Smooth muscle cell (in vitro differentiated cells): Measurements from ENCODE around the gene ARHGAP31. TPM values are rescaled to one million over a fixed set of nuclear protein-coding genes. Genes with fewer than 3 reads are reported as not detected.
"Not testable (repeated sequence)": the region's sequence is repeated elsewhere in the genome, so short reads cannot be mapped to it uniquely, and the experiment has no call there.

Source experiments
- DNase-seq: peaks from one replicate; lab custom pipeline; 2025; ENCODE audit not compliant: unreplicated experiment; lab: John Stamatoyannopoulos, UW
- H2AFZ ChIP-seq: fragments of 200-600 bp; sonication (generic); 2 replicates; pipeline ENCODE4 v1.6.0; 2016; ENCODE audit warnings: antibody characterized with exemption, low read depth, mild to moderate bottlenecking
- H3F3A ChIP-seq: fragments of 200-600 bp; sonication (generic); 2 replicates; pipeline ENCODE4 v1.6.0; 2017; ENCODE audit warnings: antibody characterized with exemption, low read depth
- H3K27ac ChIP-seq: fragments of 200-600 bp; sonication (generic); 2 replicates; pipeline ENCODE4 v1.5.1; 2016; ENCODE audit warnings: low read depth, mild to moderate bottlenecking
- H3K27me3 ChIP-seq: fragments of 200-600 bp; sonication (generic); 2 replicates; pipeline ENCODE4 v1.6.1; 2016; ENCODE audit warnings: low read depth, mild to moderate bottlenecking
- H3K36me3 ChIP-seq: fragments of 200-600 bp; sonication (generic); 2 replicates; pipeline ENCODE4 v1.5.1; 2016; ENCODE audit warnings: low read depth
- H3K4me1 ChIP-seq: fragments of 200-600 bp; sonication (generic); 2 replicates; pipeline ENCODE4 v1.5.1; 2016; ENCODE audit warnings: low read depth
- H3K4me2 ChIP-seq: fragments of 200-600 bp; sonication (generic); 2 replicates; pipeline ENCODE4 v1.6.0; 2016; ENCODE audit warnings: mild to moderate bottlenecking
- H3K4me3 ChIP-seq: fragments of 200-600 bp; sonication (generic); 2 replicates; pipeline ENCODE4 v1.5.1; 2016; ENCODE audit warnings: mild to moderate bottlenecking
- H3K79me2 ChIP-seq: fragments of 200-600 bp; sonication (generic); 2 replicates; pipeline ENCODE4 v1.6.0; 2016; ENCODE audit warnings: low read depth, mild to moderate bottlenecking
- H3K9ac ChIP-seq: fragments of 200-600 bp; sonication (generic); 2 replicates; pipeline ENCODE4 v1.6.0; 2016; ENCODE audit warnings: low read depth
- H3K9me3 ChIP-seq: fragments of 200-600 bp; sonication (generic); replicated peaks from 2 replicates; pipeline ENCODE4 v1.5.1; 2016; ENCODE audit warnings: low read depth
- H4K20me1 ChIP-seq: fragments of 200-600 bp; sonication (generic); 2 replicates; pipeline ENCODE4 v1.6.0; 2016; ENCODE audit warnings: low read depth
- WGBS: methylation state at CpG from one replicate; pipeline ENCODE4 v1.1.7; 2016; ENCODE audit warnings: low lambda C conversion rate; 5-methylcytosine and 5-hydroxymethylcytosine counted together
- polyA plus RNA-seq: library from polyadenylated mRNA; unstranded; fragments of >200 nt; fragmentation: Nextera tagmentation; extraction: Ambion mirVana; gene quantifications from 2 replicates; pipeline ENCODE4 v1.2.1, GENCODE V29; 2016
- total RNA-seq: library from RNA; depleted of rRNA; stranded (reverse); fragments of >200 nt; gene quantifications from 2 replicates; pipeline ENCODE4 v1.2.3, GENCODE V29; 2014
- TF ChIP-seq, protein P1 (sequence below): fragments of 200-600 bp; sonication (generic); IDR thresholded peaks from 2 replicates; pipeline ENCODE4 v1.5.1; 2017; ENCODE audit warnings: borderline replicate concordance, mild to moderate bottlenecking, antibody characterized with exemption; ENCODE audit not compliant: insufficient read depth, poor library complexity, severe bottlenecking

ARHGAP31 gene
- total and polyA plus RNA-seq, 2 experiments from 2014 or later = 6.1 to 10.9 TPM

DNA sequence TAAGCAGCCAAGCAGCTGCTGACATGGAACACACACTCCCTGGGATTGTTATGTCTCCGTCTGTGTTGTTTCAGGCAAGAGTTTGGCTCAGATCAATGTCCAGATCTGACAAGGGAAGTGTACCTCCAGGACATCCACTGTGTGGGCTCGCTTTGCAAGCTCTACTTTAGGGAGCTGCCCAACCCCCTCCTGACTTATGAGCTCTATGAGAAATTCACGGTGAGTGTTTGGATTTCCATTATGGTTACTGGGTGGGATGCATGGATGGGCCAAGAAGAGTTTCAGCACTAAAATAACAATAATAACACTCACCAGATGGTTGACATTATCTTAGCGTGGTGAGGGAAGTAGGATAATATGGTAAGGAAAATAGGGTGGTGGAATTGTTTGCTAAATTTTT, 74.1 kb downstream of the ARHGAP31 start:
- H3K9ac ChIP-seq = no peak overlapping the region
- no peak overlapping the region for H3K4me2 ChIP-seq
- TF ChIP-seq, protein P1, sequence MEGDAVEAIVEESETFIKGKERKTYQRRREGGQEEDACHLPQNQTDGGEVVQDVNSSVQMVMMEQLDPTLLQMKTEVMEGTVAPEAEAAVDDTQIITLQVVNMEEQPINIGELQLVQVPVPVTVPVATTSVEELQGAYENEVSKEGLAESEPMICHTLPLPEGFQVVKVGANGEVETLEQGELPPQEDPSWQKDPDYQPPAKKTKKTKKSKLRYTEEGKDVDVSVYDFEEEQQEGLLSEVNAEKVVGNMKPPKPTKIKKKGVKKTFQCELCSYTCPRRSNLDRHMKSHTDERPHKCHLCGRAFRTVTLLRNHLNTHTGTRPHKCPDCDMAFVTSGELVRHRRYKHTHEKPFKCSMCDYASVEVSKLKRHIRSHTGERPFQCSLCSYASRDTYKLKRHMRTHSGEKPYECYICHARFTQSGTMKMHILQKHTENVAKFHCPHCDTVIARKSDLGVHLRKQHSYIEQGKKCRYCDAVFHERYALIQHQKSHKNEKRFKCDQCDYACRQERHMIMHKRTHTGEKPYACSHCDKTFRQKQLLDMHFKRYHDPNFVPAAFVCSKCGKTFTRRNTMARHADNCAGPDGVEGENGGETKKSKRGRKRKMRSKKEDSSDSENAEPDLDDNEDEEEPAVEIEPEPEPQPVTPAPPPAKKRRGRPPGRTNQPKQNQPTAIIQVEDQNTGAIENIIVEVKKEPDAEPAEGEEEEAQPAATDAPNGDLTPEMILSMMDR = no peak
- H3K27me3 ChIP-seq = no peaks in the 10 kb centered on the region
- no peaks in the 10 kb centered on the region for H3K79me2 ChIP-seq
- H3F3A ChIP-seq = no peaks in the 10 kb centered on the region
- 90% methylated on average over 4 of the region's 4 CpGs for WGBS
- no peaks in the 10 kb centered on the region for H3K9me3 ChIP-seq
- H3K27ac ChIP-seq = no peak overlapping the region
- H4K20me1 ChIP-seq = no peaks in the 10 kb centered on the region
- H2AFZ ChIP-seq = no peak overlapping the region
- no peak overlapping the region for H3K4me3 ChIP-seq
- no peak for DNase-seq
- H3K4me1 ChIP-seq = peaks cover 9% of the 10 kb centered on the region
- peaks cover 3% of the 10 kb centered on the region for H3K36me3 ChIP-seq

DNA sequence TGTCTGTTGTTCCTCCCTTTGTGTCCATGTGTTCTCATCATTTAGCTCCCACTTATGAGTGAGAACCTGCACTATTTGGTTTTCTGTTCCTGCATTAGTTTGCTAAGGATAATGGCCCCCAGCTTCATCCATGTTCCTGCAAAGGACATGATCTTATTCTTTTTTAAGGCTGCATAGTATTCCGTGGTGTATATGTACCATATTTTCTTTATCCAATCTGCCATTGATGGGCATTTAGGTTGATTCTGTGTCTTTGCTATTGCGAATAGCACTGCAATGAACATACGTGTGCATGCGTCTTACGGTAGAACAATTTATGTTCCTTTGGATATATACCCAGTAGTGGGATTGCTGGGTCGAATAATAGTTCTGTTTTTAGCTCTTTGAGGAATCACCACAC, 77.6 kb downstream of the ARHGAP31 start:
- H3K4me1 ChIP-seq, H3K27me3 ChIP-seq: not testable (repeated sequence)

DNA sequence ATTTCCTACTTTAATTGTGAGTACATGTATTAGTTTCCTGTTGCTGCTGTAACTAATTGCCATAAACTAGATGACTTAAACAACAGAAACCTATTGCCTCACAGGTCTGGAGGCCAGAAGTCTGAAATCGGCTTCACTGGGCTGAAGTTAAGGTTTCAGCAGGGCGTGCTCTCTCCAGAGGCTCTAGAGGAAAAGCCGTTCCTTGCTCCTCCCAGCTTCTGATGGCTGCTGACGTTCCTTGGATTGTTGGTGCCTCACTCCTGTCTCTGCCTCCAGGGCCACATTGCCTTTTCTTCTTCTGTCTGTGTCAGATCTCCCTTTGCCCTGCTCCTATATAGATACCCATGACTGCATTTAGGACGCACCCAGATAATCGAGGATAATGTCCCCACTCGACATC, 80.9 kb downstream of the ARHGAP31 start:
- WGBS = 89% methylated on average over 7 of the region's 7 CpGs
- H3K27me3 ChIP-seq = no peaks in the 10 kb centered on the region
- no peak overlapping the region for H2AFZ ChIP-seq
- H3K4me1 ChIP-seq = no peaks in the 10 kb centered on the region
- TF ChIP-seq, protein P1 = no peak
- H3K9me3 ChIP-seq = no peaks in the 10 kb centered on the region
- no peaks in the 10 kb centered on the region for H3K36me3 ChIP-seq
- no peaks in the 10 kb centered on the region for H3F3A ChIP-seq
- no peak for DNase-seq
- no peak overlapping the region for H3K4me2 ChIP-seq
- H4K20me1 ChIP-seq = no peaks in the 10 kb centered on the region
- no peak overlapping the region for H3K4me3 ChIP-seq
- H3K9ac ChIP-seq = no peak overlapping the region
- H3K79me2 ChIP-seq = no peaks in the 10 kb centered on the region
- H3K27ac ChIP-seq = no peak overlapping the region

More for the DNA sequence above, 77.6 kb downstream of the ARHGAP31 start:
- not testable (repeated sequence) for H3K9ac ChIP-seq, H3K79me2 ChIP-seq, H3K27ac ChIP-seq, H3K36me3 ChIP-seq, H4K20me1 ChIP-seq, H3K9me3 ChIP-seq, H2AFZ ChIP-seq, H3F3A ChIP-seq, H3K4me3 ChIP-seq, H3K4me2 ChIP-seq, DNase-seq
- 98% methylated on average over 6 of the region's 6 CpGs for WGBS

DNA sequence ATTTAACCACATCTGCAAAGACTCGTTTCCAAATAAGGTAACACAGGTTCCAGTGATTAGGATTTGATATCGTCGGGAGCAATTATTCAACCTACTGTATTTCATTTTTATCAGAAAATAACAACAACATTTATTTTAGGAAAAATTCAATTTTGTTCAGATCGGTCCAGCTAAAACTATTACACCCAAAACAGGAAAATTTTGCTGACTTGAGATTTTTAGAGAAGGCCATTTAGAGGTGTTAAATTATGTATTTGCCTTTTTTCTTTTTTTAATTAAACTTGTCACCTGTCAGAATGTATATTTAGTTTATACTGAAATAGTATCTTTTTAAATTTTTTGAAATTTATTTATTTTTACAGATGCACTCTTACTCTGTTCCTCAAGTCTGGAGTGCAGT, 81.3 kb downstream of the ARHGAP31 start:
- Histone ChIP-seq H3K4me2 (no peak overlapping the region), H3K9me3 (no peaks in the 10 kb centered on the region), H3K79me2 (no peaks in the 10 kb centered on the region), H4K20me1 (no peaks in the 10 kb centered on the region), H3F3A (no peaks in the 10 kb centered on the region), H3K36me3 (no peaks in the 10 kb centered on the region), H3K4me1 (no peaks in the 10 kb centered on the region), H3K27me3 (no peaks in the 10 kb centered on the region), H2AFZ (no peak overlapping the region), H3K9ac (no peak overlapping the region), H3K27ac (no peak overlapping the region), H3K4me3 (no peak overlapping the region)
- no peak for DNase-seq
- WGBS = 97% methylated on average over 4 of the region's 4 CpGs
- TF ChIP-seq, protein P1 = no peak
